MM.1S (cell line): Measurements from ENCODE around the gene ZBTB11.

Source experiments
- DNase-seq: peaks from one replicate; pipeline ENCODE4 v3.0.0-alpha.2; 2015
- H2AFZ ChIP-seq: fragments of 300-600 bp; sonication (generic); 2 replicates; pipeline ENCODE4 v1.6.0; 2016; ENCODE audit warnings: antibody characterized with exemption, low read length
- H3F3A ChIP-seq: fragments of 300-600 bp; sonication (generic); 2 replicates; pipeline ENCODE4 v1.6.1; 2016; ENCODE audit warnings: mild to moderate bottlenecking, antibody characterized with exemption, low read length, moderate library complexity, mixed read lengths; ENCODE audit not compliant: insufficient read depth
- H3K27ac ChIP-seq: fragments of 300-600 bp; sonication (generic); 2 replicates; pipeline ENCODE4 v1.5.1; 2016; ENCODE audit warnings: mild to moderate bottlenecking, low read length
- H3K27me3 ChIP-seq: fragments of 300-600 bp; sonication (generic); replicated peaks from 2 replicates; pipeline ENCODE4 v1.6.0; 2016; ENCODE audit warnings: low read length; ENCODE audit not compliant: insufficient read depth
- H3K36me3 ChIP-seq: fragments of 300-600 bp; sonication (generic); replicated peaks from 2 replicates; pipeline ENCODE4 v1.6.1; 2016; ENCODE audit warnings: mild to moderate bottlenecking, low read length, mixed read lengths; ENCODE audit not compliant: insufficient read depth
- H3K4me1 ChIP-seq: fragments of 300-600 bp; sonication (generic); 2 replicates; pipeline ENCODE4 v1.6.1; 2016; ENCODE audit warnings: low read length, mixed read lengths
- H3K4me2 ChIP-seq: fragments of 300-600 bp; sonication (generic); 2 replicates; pipeline ENCODE4 v1.6.0; 2016; ENCODE audit warnings: low read depth, low read length
- H3K4me3 ChIP-seq: fragments of 300-600 bp; sonication (generic); 2 replicates; pipeline ENCODE4 v1.5.1; 2016; ENCODE audit warnings: low read length, mixed read lengths
- H3K79me2 ChIP-seq: fragments of 300-600 bp; sonication (generic); 2 replicates; pipeline ENCODE4 v1.6.1; 2016; ENCODE audit warnings: mixed run types, low read length, mixed read lengths
- H3K9ac ChIP-seq: fragments of 300-600 bp; sonication (generic); 2 replicates; pipeline ENCODE4 v1.6.1; 2016; ENCODE audit warnings: low read length, mixed read lengths
- H3K9me2 ChIP-seq: fragments of 300-600 bp; sonication (generic); replicated peaks from 2 replicates; pipeline ENCODE4 v1.6.1; 2016; ENCODE audit warnings: mild to moderate bottlenecking, low read length, mixed read lengths; ENCODE audit not compliant: insufficient read depth
- H3K9me3 ChIP-seq: fragments of 300-600 bp; sonication (generic); replicated peaks from 2 replicates; pipeline ENCODE4 v1.6.1; 2016; ENCODE audit warnings: mild to moderate bottlenecking, low read length, mixed read lengths; ENCODE audit not compliant: insufficient read depth
- H4K20me1 ChIP-seq: fragments of 300-600 bp; sonication (generic); 2 replicates; pipeline ENCODE4 v1.6.1; 2016; ENCODE audit warnings: mild to moderate bottlenecking, low read length, moderate library complexity, mixed read lengths; ENCODE audit not compliant: insufficient read depth
- CTCF ChIP-seq: fragments of 300-600 bp; sonication (generic); IDR thresholded peaks from 2 replicates; pipeline ENCODE4 v1.5.1; 2016; ENCODE audit warnings: antibody characterized with exemption, low read length, mixed read lengths
- EZH2 ChIP-seq: fragments of 300-600 bp; sonication (generic); optimal IDR thresholded peaks from 2 replicates; pipeline ENCODE3; 2017; ENCODE audit warnings: low read depth, mild to moderate bottlenecking, antibody characterized with exemption, low read length, mixed read lengths
- EZH2phosphoT487 ChIP-seq: fragments of 300-600 bp; sonication (generic); IDR thresholded peaks from 2 replicates; pipeline ENCODE4 v1.6.1; 2018; ENCODE audit warnings: antibody characterized with exemption, low read length

Gene ZBTB11

GRCh38 chr3:101675709-101676215 is 1.2 kb downstream of the ZBTB11 start:
- H3K9ac ChIP-seq = peak overlapping the region; percentile 98; the same call in 1 of the 2 replicates
- TF ChIP-seq EZH2phosphoT487 = no peak
- TF ChIP-seq EZH2 = no peak
- no peak for TF ChIP-seq CTCF
- H3K9me2 ChIP-seq = no peaks in the 10 kb centered on the region
- H3K27ac ChIP-seq = peak overlapping the region; percentile 95; the same call in 1 of the 2 replicates
- H3K4me1 ChIP-seq = peaks cover 15% of the 10 kb centered on the region
- peaks cover 75% of the 10 kb centered on the region for H3K79me2 ChIP-seq
- peak overlapping the region; percentile 78 for H3K4me2 ChIP-seq
- H3F3A ChIP-seq = peaks cover 28% of the 10 kb centered on the region
- H3K4me3 ChIP-seq = peak overlapping the region; percentile 100
- no peak for DNase-seq
- H2AFZ ChIP-seq = peak overlapping the region; percentile 41; the same call in 1 of the 2 replicates
- H4K20me1 ChIP-seq = no peaks in the 10 kb centered on the region
- no peaks in the 10 kb centered on the region for H3K27me3 ChIP-seq
- H3K36me3 ChIP-seq = peaks cover 4% of the 10 kb centered on the region
- H3K9me3 ChIP-seq = no peaks in the 10 kb centered on the region

DNA sequence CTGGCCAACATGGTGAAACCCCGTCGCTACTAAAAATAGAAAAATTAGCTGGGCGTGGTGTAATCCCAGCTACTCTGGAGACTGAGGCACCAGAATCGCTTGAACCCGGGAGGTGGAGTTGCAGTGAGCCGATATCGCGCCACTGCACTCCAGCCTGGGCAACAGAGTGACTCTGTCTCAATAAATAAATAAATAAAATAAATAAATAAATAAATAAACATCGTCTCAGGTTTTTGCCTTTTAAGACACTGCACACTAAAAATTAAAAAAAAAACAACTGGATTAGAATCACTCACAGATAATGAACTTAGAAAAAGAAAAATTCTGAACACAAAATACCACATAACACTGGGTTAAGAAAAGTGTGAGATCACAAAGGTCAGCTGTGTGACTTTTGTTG is 2.4 kb downstream of the ZBTB11 start:
- Histone ChIP-seq H3K27me3 (no peaks in the 10 kb centered on the region), H3K27ac (no peak overlapping the region), H3K4me2 (peak overlapping the region; percentile 78; the same call in 1 of the 2 replicates), H3K79me2 (peaks cover 69% of the 10 kb centered on the region), H3F3A (peaks cover 20% of the 10 kb centered on the region), H4K20me1 (no peaks in the 10 kb centered on the region), H2AFZ (no peak overlapping the region), H3K4me3 (no peak overlapping the region), H3K4me1 (peaks cover 15% of the 10 kb centered on the region), H3K9me3 (no peaks in the 10 kb centered on the region), H3K36me3 (no peaks in the 10 kb centered on the region), H3K9ac (no peak overlapping the region), H3K9me2 (no peaks in the 10 kb centered on the region)
- no peak for TF ChIP-seq EZH2
- no peak for TF ChIP-seq EZH2phosphoT487
- TF ChIP-seq CTCF = no peak
- DNase-seq = no peak

DNA sequence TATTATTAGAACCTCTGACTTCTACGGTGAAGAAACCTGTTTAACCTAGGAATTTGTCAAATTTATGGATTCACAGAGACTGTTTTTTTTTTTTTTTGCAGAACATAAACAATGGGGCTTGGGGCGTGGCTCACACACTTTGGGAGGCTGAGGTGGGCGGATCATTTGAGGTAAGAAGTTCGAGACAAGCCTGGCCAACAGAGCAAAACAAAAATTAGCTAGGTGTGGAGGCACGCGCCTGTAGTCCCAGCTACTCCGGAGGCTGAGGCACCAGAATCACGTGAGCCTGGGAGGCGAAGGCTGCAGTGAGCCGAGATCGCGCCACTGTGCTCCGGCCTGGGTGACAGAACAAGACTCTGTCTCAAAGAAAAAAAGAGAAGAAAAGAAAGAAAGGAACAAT is 3.0 kb downstream of the ZBTB11 start:
- Histone ChIP-seq H3F3A (peaks cover 20% of the 10 kb centered on the region), H4K20me1 (no peaks in the 10 kb centered on the region), H3K27ac (no peak overlapping the region), H3K9me3 (no peaks in the 10 kb centered on the region), H3K9me2 (no peaks in the 10 kb centered on the region), H3K4me2 (no peak overlapping the region), H3K9ac (no peak overlapping the region), H3K4me1 (peaks cover 15% of the 10 kb centered on the region), H3K79me2 (peaks cover 69% of the 10 kb centered on the region), H3K36me3 (no peaks in the 10 kb centered on the region; the same call in 1 of the 2 replicates), H2AFZ (no peak overlapping the region), H3K4me3 (no peak overlapping the region), H3K27me3 (no peaks in the 10 kb centered on the region)
- DNase-seq = no peak
- TF ChIP-seq EZH2phosphoT487 (no peak), CTCF (no peak), EZH2 (no peak)
